Nasal cavity respiratory epithelium epithelial cell of viscerocranial mucosa (primary cell): ENCODE data around the gene GALNT13. TPM values are rescaled to one million over a fixed set of nuclear protein-coding genes. Genes with fewer than 3 reads are reported as not detected.

Source experiments
- total RNA-seq: library from RNA; depleted of rRNA; stranded (reverse); fragments of >200 nt; gene quantifications from 2 replicates; pipeline ENCODE4 v1.2.3, GENCODE V29; 2014

The GALNT13 gene
- 1.0 and 1.4 TPM in 2 replicates for total RNA-seq

DNA sequence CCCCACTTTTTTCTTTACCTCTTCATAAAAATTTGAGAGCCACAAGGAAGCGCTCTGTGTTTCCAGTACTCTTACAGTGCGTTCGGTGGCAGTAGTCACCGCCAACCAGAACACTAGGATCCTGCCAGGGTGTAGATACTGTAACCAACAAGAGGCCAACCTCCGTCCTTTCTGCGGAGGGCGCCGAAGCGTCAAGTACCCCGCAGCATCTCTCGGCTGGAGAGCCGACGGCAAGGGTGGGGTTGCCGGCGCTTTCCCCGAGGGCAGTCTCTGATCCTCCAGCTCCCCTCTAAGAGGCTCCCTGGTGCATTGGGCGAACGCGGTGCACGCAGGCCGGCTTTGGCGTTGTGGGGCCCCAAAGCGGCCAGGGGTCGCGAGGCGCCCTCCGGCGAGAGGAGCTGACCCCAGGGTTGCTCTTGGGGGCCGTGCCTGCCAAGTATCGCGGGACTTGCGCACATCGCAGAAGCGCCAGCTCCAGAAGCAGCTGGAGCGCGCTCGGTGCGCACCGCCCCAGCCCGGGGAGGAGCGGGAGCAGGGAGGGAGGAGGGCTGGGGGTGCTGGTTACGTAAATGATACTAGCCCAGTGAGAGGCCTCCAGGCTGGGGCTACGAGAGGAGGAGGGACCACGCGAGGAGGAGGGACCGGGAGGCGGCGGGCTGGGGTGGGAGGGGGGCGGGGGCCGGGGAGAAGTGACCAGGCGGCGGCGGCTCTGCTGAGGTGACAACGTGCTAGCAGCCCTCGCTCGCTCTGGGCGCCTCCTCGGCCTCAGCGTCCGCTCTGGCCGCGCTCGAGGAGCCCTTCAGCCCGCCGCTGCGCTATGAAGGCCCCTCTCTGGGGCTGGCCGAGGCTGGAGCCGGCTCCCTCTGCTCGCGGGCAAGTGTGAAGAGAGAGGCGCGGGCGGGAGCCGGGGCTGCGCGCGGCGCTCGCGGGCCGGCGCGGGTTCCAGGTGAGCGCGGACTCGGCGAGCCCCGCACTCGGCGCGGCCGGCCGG, at the start of gene GALNT13:
TSS of gene GALNT13 (plus strand) at position 692 of the 991 bp plus-strand sequence.

